Activated B cell treated with CpG ODN at 0.5 μM for 24 hours (primary cell): ENCODE results near the gene SETD3. TPM values are rescaled to one million over a fixed set of nuclear protein-coding genes. Genes with fewer than 3 reads are reported as not detected.

ENCODE experiments used
- ATAC-seq: fragments of 200-7000 bp; cut with Tn5 transposase; one replicate; pipeline ENCODE4 v1.10.0; 2021; ENCODE audit warnings: low read depth, mild to moderate bottlenecking, moderate library complexity
- CTCF ChIA-PET: fragments of 350-600 bp; sonication (Branson Sonifier 250); formaldehyde crosslinking; loops from one replicate; lab custom pipeline; 2021; ENCODE audit warnings: antibody characterized with exemption; lab: Charles Lee
- POLR2A ChIA-PET: fragments of 350-600 bp; sonication (Branson Sonifier 250); formaldehyde crosslinking; loops from one replicate; lab custom pipeline; 2021; ENCODE audit warnings: antibody characterized with exemption; lab: Charles Lee
- DNase-seq: peaks from one replicate; pipeline ENCODE4 v3.0.0; 2022
- H3K27ac Mint-ChIP-seq: one replicate; pipeline ENCODE4 v1.8.0; 2020; ENCODE audit warnings: mixed read lengths
- H3K27me3 Mint-ChIP-seq: one replicate; pipeline ENCODE4 v1.8.0; 2021; ENCODE audit warnings: mixed read lengths
- H3K36me3 Mint-ChIP-seq: one replicate; pipeline ENCODE4 v1.8.0; 2021; ENCODE audit warnings: low read depth, mixed read lengths
- H3K4me1 Mint-ChIP-seq: one replicate; pipeline ENCODE4 v1.8.0; 2021; ENCODE audit warnings: mixed read lengths
- H3K4me3 Mint-ChIP-seq: one replicate; pipeline ENCODE4 v1.8.0; 2020; ENCODE audit warnings: mild to moderate bottlenecking, mixed read lengths
- H3K9me3 Mint-ChIP-seq: one replicate; pipeline ENCODE4 v1.8.0; 2020; ENCODE audit warnings: mixed read lengths
- CTCF ChIP-seq: fragments of 200-600 bp; IDR thresholded peaks from one replicate; pipeline ENCODE4 v1.8.0; 2022; ENCODE audit warnings: antibody characterized with exemption, mild to moderate bottlenecking
- intact Hi-C: fragments of 100-400 bp; cut with micrococcal nuclease; formaldehyde crosslinking; loops from one replicate; pipeline ENCODE4 v1.15.1; 2024
- total RNA-seq: library from RNA; stranded (reverse); gene quantifications from 2 replicates; pipeline ENCODE4 v1.2.3, GENCODE V29; 2022

The SETD3 gene
- total RNA-seq, 1 donor from 2014 or later = 31.9 TPM

- Mint-ChIP-seq H3K4me1 (peaks cover 7% of the 10 kb centered on the region), H3K27me3 (no peaks in the 10 kb centered on the region), H3K27ac (no peak overlapping the region), H3K9me3 (no peaks in the 10 kb centered on the region), H3K36me3 (peaks cover 67% of the 10 kb centered on the region), H3K4me3 (no peak overlapping the region)
- DNase-seq = no peak
- ChIA-PET CTCF (no interaction called here), POLR2A (no interaction called here)
- no peak for ATAC-seq
- no peak for TF ChIP-seq CTCF
- intact Hi-C loops = no loop called here
Observed at GRCh38 chr14:99462210-99462609, 18.4 kb downstream of the SETD3 start.

- H3K27ac Mint-ChIP-seq = no peak overlapping the region
- ChIA-PET POLR2A (no interaction called here), CTCF (no interaction called here)
- no peak for ATAC-seq
- TF ChIP-seq CTCF = no peak
- no peak for DNase-seq
- intact Hi-C loops = no loop called here
- no peaks in the 10 kb centered on the region for H3K9me3 Mint-ChIP-seq
- peaks cover 74% of the 10 kb centered on the region for H3K36me3 Mint-ChIP-seq
- no peaks in the 10 kb centered on the region for H3K27me3 Mint-ChIP-seq
- H3K4me3 Mint-ChIP-seq = no peak overlapping the region
- H3K4me1 Mint-ChIP-seq = peaks cover 7% of the 10 kb centered on the region
Observed at GRCh38 chr14:99461411-99462085, 19.1 kb downstream of the SETD3 start.

GRCh38 chr14:99460793-99461192, 19.9 kb downstream of the SETD3 start:
- no peaks in the 10 kb centered on the region for H3K27me3 Mint-ChIP-seq
- CTCF ChIA-PET = no interaction called here
- ATAC-seq (no peak), DNase-seq (no peak)
- intact Hi-C loops = no loop called here
- H3K4me3 Mint-ChIP-seq = no peak overlapping the region
- H3K9me3 Mint-ChIP-seq = no peaks in the 10 kb centered on the region
- peaks cover 7% of the 10 kb centered on the region for H3K4me1 Mint-ChIP-seq
- TF ChIP-seq CTCF = no peak
- H3K36me3 Mint-ChIP-seq = peaks cover 77% of the 10 kb centered on the region
- H3K27ac Mint-ChIP-seq = no peak overlapping the region
- POLR2A ChIA-PET = no interaction called here

- Mint-ChIP-seq H3K9me3 (no peaks in the 10 kb centered on the region), H3K36me3 (peaks cover 72% of the 10 kb centered on the region), H3K27ac (no peak overlapping the region), H3K4me1 (peaks cover 7% of the 10 kb centered on the region), H3K4me3 (no peak overlapping the region), H3K27me3 (no peaks in the 10 kb centered on the region)
- DNase-seq (no peak), ATAC-seq (no peak)
- ChIA-PET CTCF (no interaction called here), POLR2A (no interaction called here)
- intact Hi-C loops = no loop called here
- TF ChIP-seq CTCF = no peak
Observed at GRCh38 chr14:99459481-99460100, 21.1 kb downstream of the SETD3 start.

GRCh38 chr14:99454246-99454645, 26.4 kb downstream of the SETD3 start:
- intact Hi-C loops = no loop called here
- peaks cover 68% of the 10 kb centered on the region for H3K36me3 Mint-ChIP-seq
- TF ChIP-seq CTCF = no peak

More at GRCh38 chr14:99454246-99454645, 26.4 kb downstream of the SETD3 start:
- Mint-ChIP-seq H3K27me3 (no peaks in the 10 kb centered on the region), H3K9me3 (no peaks in the 10 kb centered on the region), H3K27ac (no peak overlapping the region), H3K4me3 (no peak overlapping the region), H3K4me1 (no peaks in the 10 kb centered on the region)
- DNase-seq (no peak), ATAC-seq (no peak)
- CTCF ChIA-PET = no interaction called here
- POLR2A ChIA-PET = interaction anchor here (0.5 kb wide), 1 partner anchor 151 kb away, joined by 4 read pairs; no protein-coding TSS in a partner anchor
